ENCODE measurements around the gene STAT3.
"Not testable (repeated sequence)": the region's sequence is repeated elsewhere in the genome, so short reads cannot be mapped to it uniquely, and the experiment has no call there.

Gene STAT3

GRCh38 chr17:42388381-42389134 is at the start of gene STAT3:
STAT3 (minus strand) TSS chr17:42388442; CDS start chr17:42348516, 39,926 bp downstream.
- H3K4me3 ChIP-seq (ENCODE audit: low read length): peak within 1 kb of the TSS; percentile 94
- TF ChIP-seq ZNF274 (IDR thresholded peaks at IDR 0.05; ENCODE audit: low read depth, low read length): no peak

GRCh38 chr17:42436391-42436790 is 48.1 kb upstream of the STAT3 start:
- H3K4me3 ChIP-seq (ENCODE audit: low read length): no peak overlapping the region
- no peak for TF ChIP-seq ZNF274 (IDR thresholded peaks at IDR 0.05; ENCODE audit: low read depth, low read length)

GRCh38 chr17:42431758-42432161 is 43.5 kb upstream of the STAT3 start:
- TF ChIP-seq ZNF274 (IDR thresholded peaks at IDR 0.05; ENCODE audit: low read depth, low read length): no peak

GRCh38 chr17:42429726-42430447 is 41.6 kb upstream of the STAT3 start:
- no peak for TF ChIP-seq ZNF274 (IDR thresholded peaks at IDR 0.05; ENCODE audit: low read depth, low read length)
- H3K4me3 ChIP-seq (ENCODE audit: low read length): no peak overlapping the region

More at GRCh38 chr17:42431758-42432161, 43.5 kb upstream of the STAT3 start:
- no peak overlapping the region for H3K4me3 ChIP-seq (ENCODE audit: low read length)

DNA sequence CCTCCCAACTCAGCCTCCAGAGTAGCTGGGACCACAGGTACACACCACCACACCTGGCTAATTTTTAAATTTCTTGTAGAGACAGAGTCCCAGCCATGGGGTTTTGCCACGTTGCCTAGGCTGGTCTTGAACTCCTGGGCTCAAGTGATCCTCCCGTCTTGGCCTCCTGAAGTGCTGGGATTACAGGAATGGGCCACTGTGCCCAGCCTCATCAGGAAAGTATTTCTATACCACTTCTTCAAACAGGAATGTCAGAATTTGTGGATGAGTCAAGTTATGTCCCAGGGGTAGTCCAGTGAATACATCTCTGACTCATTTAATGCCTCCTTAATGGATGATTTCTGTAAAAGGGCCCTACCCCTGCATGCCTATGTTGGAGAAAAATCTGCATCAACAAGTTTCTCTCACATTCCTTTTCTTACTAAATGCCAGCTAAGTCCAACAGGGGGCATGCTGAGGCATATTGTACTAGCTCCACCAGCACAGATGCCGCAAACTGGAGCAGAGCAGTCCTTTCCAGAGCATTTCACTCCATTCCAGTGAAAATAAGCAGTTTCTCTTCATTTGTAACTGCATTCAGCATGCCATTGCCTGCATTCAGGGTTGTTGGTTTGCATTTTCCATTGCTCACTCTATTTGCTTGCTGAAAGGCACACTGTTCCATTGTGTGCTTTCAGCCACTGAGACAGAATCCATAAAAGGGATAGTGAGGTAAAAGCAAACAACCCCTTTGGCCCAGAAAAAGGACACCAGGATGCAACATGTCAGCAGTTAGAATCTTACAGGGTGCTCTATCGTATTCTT is 40.1 kb upstream of the STAT3 start:
- no peak for TF ChIP-seq ZNF274 (IDR thresholded peaks at IDR 0.05; ENCODE audit: low read depth, low read length)
- no peak overlapping the region for H3K4me3 ChIP-seq (ENCODE audit: low read length)

GRCh38 chr17:42424991-42425610 is 36.9 kb upstream of the STAT3 start:
- no peak overlapping the region for H3K4me3 ChIP-seq (ENCODE audit: low read length)
- no peak for TF ChIP-seq ZNF274 (IDR thresholded peaks at IDR 0.05; ENCODE audit: low read depth, low read length)

DNA sequence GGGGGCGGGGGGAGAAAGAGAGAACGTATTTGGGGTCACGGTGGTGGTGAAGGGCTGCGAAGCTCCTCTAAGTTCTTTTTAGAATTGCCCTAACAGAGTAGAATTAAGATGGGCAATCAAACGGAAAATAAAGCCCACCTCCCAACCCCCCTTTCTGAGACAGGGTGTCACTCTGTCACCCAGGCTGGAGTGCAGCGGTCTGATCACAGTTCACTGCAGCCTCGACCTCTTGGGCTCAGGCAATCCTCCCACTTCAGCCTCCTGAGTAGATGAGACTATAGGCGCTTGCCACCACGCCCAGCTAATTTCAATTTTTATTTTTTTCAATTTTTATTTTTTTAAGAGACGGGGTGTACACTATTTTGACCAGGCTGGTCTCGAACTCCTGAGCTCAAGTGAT is 35.5 kb upstream of the STAT3 start:
- no peak for TF ChIP-seq ZNF274 (IDR thresholded peaks at IDR 0.05; ENCODE audit: low read depth, low read length)
- no peak overlapping the region for H3K4me3 ChIP-seq (ENCODE audit: low read length)

GRCh38 chr17:42422958-42423712 is 34.9 kb upstream of the STAT3 start, which contains the start of gene CAVIN1:
CAVIN1 (minus strand) TSS chr17:42423256; CDS start chr17:42423097, 159 bp downstream.
- H3K4me3 ChIP-seq (ENCODE audit: low read length): peak within 1 kb of the TSS; percentile 30; the same call in 1 of the 2 replicates
- no peak for TF ChIP-seq ZNF274 (IDR thresholded peaks at IDR 0.05; ENCODE audit: low read depth, low read length)

- H3K4me3 ChIP-seq (ENCODE audit: low read length): peak overlapping the region; percentile 30; the same call in 1 of the 2 replicates
- no peak for TF ChIP-seq ZNF274 (IDR thresholded peaks at IDR 0.05; ENCODE audit: low read depth, low read length)
These were observed 34.2 kb upstream of the STAT3 start for GRCh38 chr17:42422412-42422957.

DNA sequence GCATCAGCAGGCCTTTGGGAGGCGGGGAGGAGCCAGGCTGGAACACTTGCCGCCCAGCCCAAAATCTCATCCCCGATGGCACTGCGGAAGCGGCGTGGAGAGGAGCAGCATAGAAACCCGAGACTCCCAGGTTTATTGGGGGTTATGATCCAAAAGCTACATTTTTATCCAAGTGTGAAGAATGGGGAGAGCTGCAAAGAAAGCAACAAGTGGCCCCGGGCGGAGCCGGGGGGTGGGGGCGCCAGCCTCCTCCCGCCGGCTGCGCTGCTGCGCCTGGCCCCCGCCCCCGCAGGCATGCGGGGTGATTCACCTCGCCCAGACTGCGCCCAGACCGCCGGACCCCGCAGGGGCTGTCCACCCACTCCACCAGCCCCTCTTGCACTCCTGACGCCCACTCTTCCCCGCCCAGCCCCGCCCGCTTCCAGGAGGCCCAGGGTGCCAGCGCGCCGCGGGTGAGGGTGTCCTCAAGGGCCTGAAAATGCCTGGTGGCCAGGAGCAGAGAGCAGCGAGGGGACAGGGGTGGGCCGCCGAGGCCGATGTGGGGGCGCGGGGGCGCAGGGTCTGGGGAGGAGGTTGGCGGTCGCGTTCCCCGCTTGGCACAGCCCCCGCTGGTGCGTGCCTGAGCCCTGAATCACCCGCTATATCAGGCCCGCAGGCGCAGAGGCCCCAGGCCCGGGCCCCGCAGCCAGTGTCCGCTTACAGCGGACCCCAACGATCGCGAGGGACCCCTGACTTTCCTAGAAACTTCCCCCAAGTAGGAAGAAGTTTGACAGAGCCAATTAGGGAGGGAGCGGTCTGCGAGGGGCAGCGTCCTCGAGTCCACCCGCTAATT is 33.5 kb upstream of the STAT3 start:
- H3K4me3 ChIP-seq (ENCODE audit: low read length): no peak overlapping the region
- no peak for TF ChIP-seq ZNF274 (IDR thresholded peaks at IDR 0.05; ENCODE audit: low read depth, low read length)

DNA sequence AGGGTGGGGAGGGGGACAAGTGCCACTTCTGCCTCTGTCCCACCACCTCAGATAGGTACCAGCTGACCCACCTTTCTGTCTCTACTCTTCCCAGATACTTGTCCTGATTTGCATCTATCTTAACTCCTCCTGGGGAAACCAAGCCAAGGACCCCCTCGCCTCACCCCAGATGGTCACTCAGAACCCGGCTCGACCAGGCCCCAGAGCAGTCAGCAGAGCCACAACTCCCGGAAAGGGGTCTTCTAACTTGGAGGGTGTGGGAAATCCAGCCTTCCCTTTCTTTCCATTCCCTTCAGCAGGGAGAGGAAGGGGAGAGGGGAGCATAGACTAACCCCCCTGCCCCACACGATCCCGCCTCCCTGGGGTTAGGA is 32.9 kb upstream of the STAT3 start:
- no peak for TF ChIP-seq ZNF274 (IDR thresholded peaks at IDR 0.05; ENCODE audit: low read depth, low read length)
- H3K4me3 ChIP-seq (ENCODE audit: low read length): no peak overlapping the region

GRCh38 chr17:42417981-42418380 is 29.7 kb upstream of the STAT3 start:
- not testable (repeated sequence) for H3K4me3 ChIP-seq (ENCODE audit: low read length)

All from GM08714 (cell line).